WTC11 (cell line): ENCODE data around the gene TET3. TPM values are rescaled to one million over a fixed set of nuclear protein-coding genes. Genes with fewer than 3 reads are reported as not detected.

Experiments
- ATAC-seq: fragments of 200-7000 bp; cut with Tn5 transposase; 2 replicates; pipeline ENCODE4 v1.10.0; 2021; ENCODE audit warnings: mild to moderate bottlenecking, moderate library complexity
- CTCF ChIA-PET: fragments of 300-600 bp; sonication (Branson Sonifier 250); formaldehyde crosslinking; loops from one replicate; lab custom pipeline; 2021; ENCODE audit warnings: antibody characterized with exemption; lab: Charles Lee
- POLR2A ChIA-PET: fragments of 350-600 bp; sonication (Branson Sonifier 250); formaldehyde crosslinking; loops from one replicate; lab custom pipeline; 2021; ENCODE audit warnings: antibody characterized with exemption; lab: Charles Lee
- DNase-seq: peaks from one replicate; pipeline ENCODE4 v3.0.0; 2021; ENCODE audit warnings: low spot score
- H3K27ac Mint-ChIP-seq: 2 replicates; pipeline ENCODE4 v1.8.0; 2021; ENCODE audit warnings: mixed read lengths
- H3K27me3 Mint-ChIP-seq: 2 replicates; pipeline ENCODE4 v1.8.0; 2021; ENCODE audit warnings: low read depth, mild to moderate bottlenecking, moderate library complexity, mixed read lengths
- H3K36me3 Mint-ChIP-seq: 2 replicates; pipeline ENCODE4 v1.8.0; 2021; ENCODE audit warnings: mixed read lengths
- H3K4me1 Mint-ChIP-seq: 2 replicates; pipeline ENCODE4 v1.8.0; 2022; ENCODE audit warnings: mixed read lengths
- H3K4me3 Mint-ChIP-seq: 2 replicates; pipeline ENCODE4 v1.8.0; 2021; ENCODE audit warnings: mild to moderate bottlenecking, moderate library complexity, mixed read lengths
- H3K9me3 Mint-ChIP-seq: 2 replicates; pipeline ENCODE4 v1.8.0; 2021; ENCODE audit warnings: mixed read lengths
- AFF4 ChIP-seq: sonication (generic); formaldehyde crosslinking; IDR thresholded peaks from 2 replicates; pipeline ENCODE4 v1.8.1; 2023; ENCODE audit warnings: mild to moderate bottlenecking, missing genetic modification reagents, borderline replicate concordance
- ARID4B ChIP-seq: sonication (generic); formaldehyde crosslinking; IDR thresholded peaks from 2 replicates; pipeline ENCODE4 v1.8.0; 2023; ENCODE audit warnings: missing genetic modification reagents, mild to moderate bottlenecking, borderline replicate concordance
- ATF2 ChIP-seq: sonication (generic); formaldehyde crosslinking; IDR thresholded peaks from 2 replicates; pipeline ENCODE4 v1.8.1; 2022; ENCODE audit warnings: low read depth, missing genetic modification reagents, borderline replicate concordance
- HMGA2 ChIP-seq: fragments of 250-450 bp; sonication (Bioruptor Pico); IDR thresholded peaks from 2 replicates; pipeline ENCODE4 v1.4.0; 2021; ENCODE audit warnings: mild to moderate bottlenecking, moderate library complexity
- HMGXB4 ChIP-seq: sonication (generic); formaldehyde crosslinking; IDR thresholded peaks from 2 replicates; pipeline ENCODE4 v1.8.1; 2023; ENCODE audit warnings: mild to moderate bottlenecking, moderate library complexity, missing genetic modification reagents
- MXD4 ChIP-seq: fragments of 250-450 bp; sonication (Bioruptor Pico); IDR thresholded peaks from 2 replicates; pipeline ENCODE4 v1.8.0; 2021; ENCODE audit warnings: mild to moderate bottlenecking, moderate library complexity, borderline replicate concordance
- NFATC4 ChIP-seq: fragments of 250-450 bp; sonication (Bioruptor Pico); IDR thresholded peaks from 2 replicates; pipeline ENCODE4 v1.9.0; 2021; ENCODE audit warnings: mild to moderate bottlenecking
- RORB ChIP-seq: fragments of 250-450 bp; sonication (Bioruptor Pico); IDR thresholded peaks from 2 replicates; pipeline ENCODE4 v1.9.0; 2021; ENCODE audit warnings: mild to moderate bottlenecking
- SP1 ChIP-seq: sonication (generic); formaldehyde crosslinking; conservative IDR thresholded peaks from 2 replicates; pipeline ENCODE4 v1.8.1; 2022; ENCODE audit warnings: missing genetic modification reagents
- TEAD1 ChIP-seq: sonication (generic); formaldehyde crosslinking; IDR thresholded peaks from 2 replicates; pipeline ENCODE4 v1.8.0; 2022; ENCODE audit warnings: mild to moderate bottlenecking, missing genetic modification reagents
- USF1 ChIP-seq: sonication (generic); formaldehyde crosslinking; IDR thresholded peaks from 2 replicates; pipeline ENCODE4 v1.8.0; 2022; ENCODE audit warnings: mild to moderate bottlenecking, missing genetic modification reagents
- ZNF512 ChIP-seq: sonication (generic); formaldehyde crosslinking; IDR thresholded peaks from 2 replicates; pipeline ENCODE4 v1.8.1; 2022; ENCODE audit warnings: missing genetic modification reagents, borderline replicate concordance
- ZNF671 ChIP-seq: fragments of 250-450 bp; sonication (Bioruptor Pico); IDR thresholded peaks from 2 replicates; pipeline ENCODE4 v1.8.0; 2021; ENCODE audit warnings: mild to moderate bottlenecking
- total RNA-seq: library from RNA; stranded (reverse); gene quantifications from 3 replicates; pipeline ENCODE4 v1.2.3, GENCODE V29; 2021
- TF ChIP-seq, protein P1 (sequence below): sonication (generic); formaldehyde crosslinking; conservative IDR thresholded peaks from 2 replicates; pipeline ENCODE4 v1.8.1; 2022; ENCODE audit warnings: mild to moderate bottlenecking, missing genetic modification reagents
- TF ChIP-seq, protein P2 (sequence below): sonication (generic); formaldehyde crosslinking; IDR thresholded peaks from 2 replicates; pipeline ENCODE4 v1.8.1; 2023; ENCODE audit warnings: mild to moderate bottlenecking, missing genetic modification reagents
- TF ChIP-seq, protein P3 (sequence below): sonication (generic); formaldehyde crosslinking; IDR thresholded peaks from 2 replicates; pipeline ENCODE4 v1.8.1; 2022; ENCODE audit warnings: mild to moderate bottlenecking, moderate library complexity, missing genetic modification reagents

The TET3 gene
- total RNA-seq, 1 experiment from 2014 or later = 19.3 TPM

GRCh38 chr2:73970850-73971471 is 13.7 kb upstream of the TET3 start (continued):
- TF ChIP-seq ARID4B (CRISPR knock-in tag) (no peak), TEAD1 (CRISPR knock-in tag) (no peak), ATF2 (CRISPR knock-in tag) (no peak), MXD4 (CRISPR knock-in tag) (no peak)
- TF ChIP-seq, protein P1, sequence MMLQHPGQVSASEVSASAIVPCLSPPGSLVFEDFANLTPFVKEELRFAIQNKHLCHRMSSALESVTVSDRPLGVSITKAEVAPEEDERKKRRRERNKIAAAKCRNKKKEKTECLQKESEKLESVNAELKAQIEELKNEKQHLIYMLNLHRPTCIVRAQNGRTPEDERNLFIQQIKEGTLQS (CRISPR knock-in tag) = no peak

DNA sequence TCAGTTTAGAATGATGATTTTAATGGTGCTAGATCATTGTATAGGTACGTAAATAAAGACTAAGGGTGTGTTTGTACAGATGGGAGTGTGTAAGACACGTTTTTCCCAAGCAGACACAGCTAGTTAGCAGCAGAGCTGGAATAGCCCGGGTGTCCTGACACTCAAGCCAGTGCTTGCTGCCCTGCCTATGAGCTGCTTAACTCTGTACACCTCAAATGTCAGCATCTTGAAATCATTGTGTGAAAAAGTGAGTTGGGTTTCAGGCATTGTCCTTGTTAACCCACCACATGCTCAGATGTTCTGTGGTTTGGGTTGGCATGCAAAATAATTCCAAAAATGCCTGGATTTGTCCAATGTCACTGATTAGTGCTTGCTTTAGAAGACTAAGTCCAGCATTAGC is 13.0 kb upstream of the TET3 start:
- H3K9me3 Mint-ChIP-seq = no peaks in the 10 kb centered on the region
- H3K27me3 Mint-ChIP-seq = no peaks in the 10 kb centered on the region; the same call in none of the 2 replicates
- H3K27ac Mint-ChIP-seq = no peak overlapping the region
- peaks cover 15% of the 10 kb centered on the region for H3K4me1 Mint-ChIP-seq
- H3K4me3 Mint-ChIP-seq = no peak overlapping the region
- POLR2A ChIA-PET = no interaction called here
- H3K36me3 Mint-ChIP-seq = no peaks in the 10 kb centered on the region
- no peak for DNase-seq
- ATAC-seq = no peak
- CTCF ChIA-PET = interaction anchor here (1.0 kb wide), 1 partner anchor 50 kb away, joined by 3 read pairs; no protein-coding TSS in a partner anchor
- TF ChIP-seq ZNF671 (CRISPR knock-in tag) = no peak
- TF ChIP-seq USF1 = no peak
- no peak for TF ChIP-seq MXD4 (CRISPR knock-in tag)
- no peak for TF ChIP-seq SP1 (CRISPR knock-in tag)
- TF ChIP-seq, protein P2, sequence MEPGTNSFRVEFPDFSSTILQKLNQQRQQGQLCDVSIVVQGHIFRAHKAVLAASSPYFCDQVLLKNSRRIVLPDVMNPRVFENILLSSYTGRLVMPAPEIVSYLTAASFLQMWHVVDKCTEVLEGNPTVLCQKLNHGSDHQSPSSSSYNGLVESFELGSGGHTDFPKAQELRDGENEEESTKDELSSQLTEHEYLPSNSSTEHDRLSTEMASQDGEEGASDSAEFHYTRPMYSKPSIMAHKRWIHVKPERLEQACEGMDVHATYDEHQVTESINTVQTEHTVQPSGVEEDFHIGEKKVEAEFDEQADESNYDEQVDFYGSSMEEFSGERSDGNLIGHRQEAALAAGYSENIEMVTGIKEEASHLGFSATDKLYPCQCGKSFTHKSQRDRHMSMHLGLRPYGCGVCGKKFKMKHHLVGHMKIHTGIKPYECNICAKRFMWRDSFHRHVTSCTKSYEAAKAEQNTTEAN (CRISPR knock-in tag) = no peak
- TF ChIP-seq, protein P3, sequence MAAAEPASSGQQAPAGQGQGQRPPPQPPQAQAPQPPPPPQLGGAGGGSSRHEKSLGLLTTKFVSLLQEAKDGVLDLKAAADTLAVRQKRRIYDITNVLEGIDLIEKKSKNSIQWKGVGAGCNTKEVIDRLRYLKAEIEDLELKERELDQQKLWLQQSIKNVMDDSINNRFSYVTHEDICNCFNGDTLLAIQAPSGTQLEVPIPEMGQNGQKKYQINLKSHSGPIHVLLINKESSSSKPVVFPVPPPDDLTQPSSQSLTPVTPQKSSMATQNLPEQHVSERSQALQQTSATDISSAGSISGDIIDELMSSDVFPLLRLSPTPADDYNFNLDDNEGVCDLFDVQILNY (CRISPR knock-in tag) = no peak
- TF ChIP-seq ZNF512 (CRISPR knock-in tag) = no peak
- no peak for TF ChIP-seq AFF4
- TF ChIP-seq NFATC4 = no peak
- no peak for TF ChIP-seq HMGA2 (CRISPR knock-in tag)
- no peak for TF ChIP-seq ATF2 (CRISPR knock-in tag)
- no peak for TF ChIP-seq HMGXB4 (CRISPR knock-in tag)
- no peak for TF ChIP-seq RORB (CRISPR knock-in tag)
